ENCODE measurements around the gene GPR32.
"Not testable (repeated sequence)": the region's sequence is repeated elsewhere in the genome, so short reads cannot be mapped to it uniquely, and the experiment has no call there.

Gene GPR32

DNA sequence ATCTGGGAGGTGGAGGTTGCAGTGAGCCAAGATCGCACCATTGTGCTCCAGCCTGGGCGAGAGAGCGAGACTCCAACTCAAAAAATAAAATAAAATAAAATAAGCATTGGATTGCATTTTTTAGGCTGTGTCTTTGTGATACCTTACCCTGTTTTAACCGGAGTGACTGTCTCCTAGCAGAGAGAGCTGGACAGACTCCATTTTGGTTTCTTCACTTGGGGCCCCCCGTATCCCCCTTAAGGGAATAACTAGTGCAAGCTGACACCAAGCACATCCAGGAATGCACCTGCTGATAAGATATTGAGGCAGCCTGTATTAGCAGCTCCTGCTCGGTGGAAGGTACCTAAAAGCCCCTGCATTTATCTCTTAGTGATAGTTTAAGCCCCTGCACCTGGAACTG is 20.8 kb upstream of the GPR32 start:
- DNase-seq, result no peak

- no peak for DNase-seq
Measured at GRCh38 chr19:50750010-50750409, 20.3 kb upstream of the GPR32 start.

DNA sequence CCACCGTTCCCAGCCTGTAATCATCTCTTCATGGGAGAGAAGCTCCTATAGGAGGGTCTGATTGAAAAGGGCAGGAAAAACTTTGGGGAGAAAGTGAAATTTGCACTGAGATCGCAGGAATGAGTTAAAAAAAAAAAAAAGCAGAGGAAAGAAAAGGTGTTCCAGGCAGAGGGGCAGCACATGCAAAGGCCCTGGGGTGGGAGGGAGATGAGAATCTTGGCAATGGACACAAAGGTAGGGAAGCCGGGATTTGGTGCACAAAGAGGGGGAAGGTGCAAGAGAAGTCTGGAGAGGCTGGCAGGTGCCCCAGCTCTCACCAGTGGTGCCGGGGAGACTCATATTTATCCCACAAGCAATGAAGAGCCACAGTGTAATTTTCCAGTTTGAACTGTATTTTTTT is 16.4 kb upstream of the GPR32 start:
- no peak for DNase-seq

DNA sequence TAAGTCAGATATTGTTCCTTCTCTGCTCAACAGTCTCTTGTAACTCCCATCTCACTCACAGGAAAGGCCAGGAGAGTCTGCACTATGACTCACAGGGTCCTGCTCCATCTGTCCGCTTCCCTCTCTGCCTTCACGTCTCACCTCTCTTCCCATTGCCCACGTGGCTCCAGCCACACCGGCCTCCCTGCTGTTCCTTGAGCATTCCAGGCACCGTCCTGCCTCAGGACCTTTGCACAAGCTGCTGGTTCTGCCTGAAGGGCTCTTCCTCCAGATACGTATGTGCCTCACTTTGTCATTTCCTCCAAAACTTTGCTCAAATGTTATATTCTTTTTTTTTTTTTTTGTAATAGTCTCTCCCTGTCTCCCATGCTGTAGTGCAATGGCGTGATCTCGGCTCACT is 14.0 kb upstream of the GPR32 start:
- not testable (repeated sequence) for DNase-seq

GRCh38 chr19:50757624-50758023 is 12.6 kb upstream of the GPR32 start:
- DNase-seq, result not testable (repeated sequence)

- not testable (repeated sequence) for DNase-seq
Measured at GRCh38 chr19:50759076-50759475, 11.2 kb upstream of the GPR32 start.

- DNase-seq, result no peak
Measured at GRCh38 chr19:50759886-50760285, 10.4 kb upstream of the GPR32 start.

GRCh38 chr19:50761501-50761900 is 8.8 kb upstream of the GPR32 start:
- DNase-seq, result not testable (repeated sequence)

GRCh38 chr19:50763521-50763920 is 6.7 kb upstream of the GPR32 start:
- DNase-seq, result not testable (repeated sequence)

GRCh38 chr19:50764409-50764808 is 5.9 kb upstream of the GPR32 start:
- DNase-seq, result no peak

GRCh38 chr19:50766746-50767145 is 3.5 kb upstream of the GPR32 start:
- not testable (repeated sequence) for DNase-seq

DNA sequence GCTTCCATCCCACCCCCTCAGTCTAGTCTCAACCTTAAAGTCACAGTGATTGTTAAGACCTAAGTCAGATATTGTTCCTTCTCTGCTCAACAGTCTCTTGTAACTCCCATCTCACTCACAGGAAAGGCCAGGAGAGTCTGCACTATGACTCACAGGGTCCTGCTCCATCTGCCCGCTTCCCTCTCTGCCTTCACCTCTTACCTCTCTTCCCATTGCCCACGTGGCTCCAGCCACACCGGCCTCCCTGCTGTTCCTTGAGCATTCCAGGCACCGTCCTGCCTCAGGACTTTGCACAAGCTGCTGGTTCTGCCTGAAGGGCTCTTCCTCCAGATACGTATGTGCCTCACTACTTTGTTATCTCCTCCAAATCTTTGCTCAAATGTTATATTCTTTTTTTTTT is 3.0 kb upstream of the GPR32 start:
- not testable (repeated sequence) for DNase-seq

DNA sequence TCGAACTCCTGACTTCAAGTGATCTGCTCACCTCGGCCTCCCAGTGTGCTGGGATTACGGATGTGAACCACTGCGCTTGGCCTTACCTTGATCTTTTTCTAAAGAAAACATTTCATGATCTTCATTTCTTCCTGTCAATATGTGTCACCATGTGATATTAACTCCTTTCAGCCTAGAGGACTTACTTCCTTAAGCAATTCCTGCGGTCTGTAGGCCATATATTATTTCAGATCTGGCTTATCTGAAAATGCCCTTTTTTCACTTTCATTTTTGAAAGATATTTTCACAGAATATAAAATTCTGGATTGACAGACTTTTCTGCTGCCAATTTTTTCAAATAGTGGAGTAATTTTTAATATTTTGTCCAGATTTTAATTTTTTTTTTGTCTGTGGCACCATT is 2.0 kb upstream of the GPR32 start:
- no peak for DNase-seq

- DNase-seq, result no peak
Measured at GRCh38 chr19:50770888-50771287, 624 bp downstream of the GPR32 start.

DNA sequence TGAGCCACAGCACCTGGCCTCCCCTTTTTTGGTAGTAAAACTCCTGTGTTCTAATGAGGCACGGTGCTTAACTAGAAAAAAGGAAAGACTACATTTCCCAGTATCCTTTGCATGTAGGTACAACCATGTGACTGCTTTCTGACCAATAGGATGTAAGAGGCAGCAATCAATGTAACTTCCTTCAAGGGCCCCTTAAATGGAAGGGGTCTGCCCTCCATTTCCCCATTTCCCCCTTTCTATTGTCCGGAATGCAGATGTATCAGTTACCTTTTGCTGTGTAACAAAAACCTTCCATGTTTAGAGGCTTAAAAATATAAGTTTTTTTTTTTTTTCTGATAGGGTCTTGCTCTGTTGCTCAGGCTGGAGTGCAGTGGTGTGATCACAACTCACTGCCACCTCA is 2.2 kb downstream of the GPR32 start:
- no peak for DNase-seq

DNA sequence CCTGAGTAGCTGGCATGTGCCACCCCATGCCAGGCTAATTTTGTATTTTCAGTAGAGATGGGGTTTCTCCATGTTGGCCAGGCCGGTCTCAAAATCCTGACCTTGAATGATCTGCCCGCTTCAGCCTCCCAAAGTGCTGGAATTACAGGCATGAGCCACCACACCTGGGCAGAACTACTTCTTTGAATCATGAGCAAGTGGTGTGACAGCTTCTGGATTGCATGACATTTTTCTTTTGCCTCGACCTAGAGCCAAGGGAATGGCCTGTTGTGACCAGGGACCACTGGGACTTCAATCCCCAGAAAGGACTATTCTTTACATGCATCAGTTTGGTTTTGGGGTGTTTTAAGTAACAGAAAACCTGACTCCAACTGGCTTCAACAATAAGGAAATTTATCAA is 2.6 kb downstream of the GPR32 start:
- DNase-seq, result not testable (repeated sequence)

DNA sequence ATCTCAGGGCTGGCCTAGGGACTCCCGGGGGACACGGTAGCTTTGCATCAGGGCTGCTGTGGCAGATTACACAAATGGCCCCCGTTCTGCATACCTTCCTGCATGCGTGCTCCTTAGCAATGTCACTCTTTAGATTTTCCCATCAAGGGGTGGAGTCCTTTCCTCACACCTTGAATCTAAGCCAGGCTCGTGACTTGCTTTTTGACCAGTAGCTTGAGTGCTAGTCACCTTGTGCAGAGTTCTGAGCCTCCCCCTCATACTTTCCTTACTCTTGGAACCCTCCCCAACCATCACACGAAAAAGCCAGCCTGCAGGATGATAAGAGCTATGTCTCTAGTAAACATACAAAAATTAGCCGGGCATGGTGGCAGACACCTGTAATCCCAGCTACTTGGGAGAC is 3.2 kb downstream of the GPR32 start:
- DNase-seq, result not testable (repeated sequence)

GRCh38 chr19:50776131-50776530 is 5.9 kb downstream of the GPR32 start:
- no peak for DNase-seq

DNA sequence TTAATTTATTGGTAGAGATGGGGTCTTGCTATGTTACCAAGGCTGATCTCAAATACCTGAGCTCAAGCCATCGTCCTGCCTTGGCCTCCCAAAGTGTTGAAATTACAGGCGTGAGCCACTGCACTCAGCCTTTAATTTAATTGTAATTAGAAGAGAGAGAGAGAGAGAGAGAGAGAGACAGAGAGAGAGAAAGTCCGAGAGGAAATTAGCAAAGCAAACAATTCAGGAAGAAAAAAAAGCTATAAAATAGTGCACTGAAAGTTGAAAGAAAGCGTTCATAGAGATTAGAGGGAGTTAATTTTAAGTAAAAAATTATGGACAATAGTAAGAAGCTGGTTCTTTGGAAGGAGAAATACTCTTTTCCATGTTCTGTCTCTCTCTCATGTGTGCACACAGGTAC is 7.0 kb downstream of the GPR32 start:
- no peak for DNase-seq

- DNase-seq, result no peak
Measured at GRCh38 chr19:50777830-50778303, 7.6 kb downstream of the GPR32 start.

DNA sequence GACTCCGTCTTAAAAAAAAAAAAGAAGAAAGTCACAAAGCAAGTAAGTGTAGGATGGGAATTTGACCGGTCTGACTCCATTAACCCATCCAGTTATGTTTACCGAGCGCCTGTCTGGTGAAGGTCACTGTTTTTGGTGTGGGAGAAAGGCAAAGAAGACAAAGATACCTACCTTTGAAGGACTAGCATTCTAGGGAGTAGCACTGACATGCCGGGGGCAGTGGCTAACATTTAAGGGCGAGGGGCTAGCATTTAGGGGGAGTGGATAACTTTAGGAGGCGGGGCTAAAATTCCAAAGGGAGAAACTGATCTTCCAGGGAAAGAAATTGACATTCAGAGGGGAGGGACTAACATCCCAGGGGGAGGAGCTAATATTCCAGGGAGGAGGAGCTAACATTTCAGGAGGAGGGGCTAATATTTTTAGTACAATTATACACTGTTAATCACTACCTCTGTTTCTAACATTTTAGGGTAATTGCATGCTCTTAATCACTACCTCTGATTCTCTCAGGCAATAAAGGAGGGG is 8.7 kb downstream of the GPR32 start:
- no peak for DNase-seq

DNA sequence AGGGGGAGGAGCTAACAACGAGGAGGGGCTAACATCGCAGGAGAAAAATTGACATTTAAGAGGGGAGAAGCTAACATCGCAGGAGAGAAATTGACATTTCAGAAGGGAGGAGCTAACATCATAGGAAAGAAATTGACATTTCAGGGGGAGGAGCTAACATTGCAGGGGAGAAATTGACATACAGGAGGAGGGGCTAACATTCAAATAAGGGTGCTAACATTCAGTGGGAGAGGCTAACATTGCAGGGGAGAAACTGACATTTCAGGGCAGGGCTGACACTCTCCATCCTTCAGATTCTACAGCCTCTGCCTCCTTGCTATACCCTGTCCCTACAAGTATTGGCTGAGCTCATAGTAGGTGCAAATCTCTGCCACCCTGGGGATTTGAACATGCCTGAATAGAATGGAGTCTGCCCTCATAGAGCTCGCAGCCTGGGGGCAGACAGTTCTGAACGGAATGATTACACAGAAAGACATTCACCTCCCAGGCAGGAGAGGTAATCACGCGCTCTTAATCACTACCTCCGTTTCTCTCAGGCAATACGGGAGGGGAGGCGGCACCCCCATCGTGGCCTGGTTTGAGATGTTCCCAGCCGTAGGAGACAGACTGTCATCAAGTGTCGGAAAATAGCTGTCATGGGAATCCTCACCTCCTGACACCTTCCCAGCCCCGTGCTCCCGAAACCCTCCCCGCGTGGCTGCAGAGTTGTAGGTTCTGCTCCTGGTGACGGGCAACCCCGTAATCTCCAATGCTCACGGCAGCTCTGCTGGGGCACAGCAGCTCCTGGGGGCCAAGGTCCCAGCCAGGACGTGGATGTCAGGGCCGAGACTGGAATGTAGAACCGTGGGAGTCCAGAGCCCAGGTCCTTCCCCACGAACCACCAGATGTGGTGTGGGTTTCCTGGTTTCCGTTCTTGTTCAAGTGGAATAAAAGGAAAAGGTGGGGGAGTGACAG is 9.5 kb downstream of the GPR32 start:
- DNase-seq, result no peak

DNA sequence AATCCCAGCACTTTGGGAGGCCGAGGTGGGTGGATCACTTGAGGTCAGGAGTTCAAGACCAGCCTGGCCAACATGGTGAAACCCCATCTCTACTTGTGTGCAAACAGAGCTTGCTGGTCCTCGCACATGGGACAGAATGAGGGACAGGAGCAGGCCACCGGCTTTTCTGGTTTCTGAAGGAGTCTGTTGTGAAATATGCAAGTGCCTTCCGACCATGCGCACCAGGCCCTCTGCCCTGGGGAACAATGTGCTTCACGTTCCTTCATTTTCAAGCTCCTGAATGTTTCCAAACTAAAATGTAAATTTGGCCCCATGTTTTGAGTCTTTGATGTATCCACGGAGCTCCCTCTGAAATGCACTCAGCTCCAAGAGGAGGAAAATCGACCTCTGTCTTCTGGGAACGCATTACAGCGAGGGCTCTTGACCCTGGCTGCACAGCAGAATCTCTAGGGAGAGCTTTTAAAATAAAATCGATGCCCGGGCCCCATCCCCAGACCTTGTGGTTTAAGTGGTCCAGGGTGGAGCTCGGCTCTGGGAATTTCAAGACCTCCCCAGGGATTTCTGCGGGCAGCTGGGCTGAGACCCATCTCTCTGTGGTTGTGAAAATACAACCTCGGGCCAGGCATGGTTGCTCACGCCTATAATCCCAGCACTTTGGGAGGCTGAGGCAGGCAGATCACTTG is 10.6 kb downstream of the GPR32 start:
- DNase-seq, result no peak

DNA sequence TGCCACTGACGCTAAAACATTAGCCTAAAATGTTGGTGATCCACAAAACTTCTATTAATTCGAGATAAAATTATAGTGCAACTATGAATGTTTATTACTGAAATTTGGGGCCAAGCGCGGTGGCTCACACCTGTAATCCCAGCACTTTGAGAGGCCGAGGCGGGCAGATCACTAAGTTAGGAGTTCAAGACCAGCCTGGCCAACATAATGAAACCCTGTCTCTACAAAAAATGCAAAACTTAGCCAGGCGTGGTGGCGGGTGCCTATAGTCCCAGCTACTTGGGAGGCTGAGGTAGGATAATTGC is 13.5 kb downstream of the GPR32 start:
- not testable (repeated sequence) for DNase-seq
